Keratinocyte (primary cell): ENCODE data around the gene REV1. TPM values are rescaled to one million over a fixed set of nuclear protein-coding genes. Genes with fewer than 3 reads are reported as not detected.

Source experiments
- DNase-seq: peaks from one replicate; pipeline ENCODE4 v3.0.0-alpha.2; 2011; ENCODE audit warnings: low read depth, missing footprints, low spot score
- FAIRE-seq: peaks from 2 replicates; lab custom pipeline; 2011; peaks lifted over from hg19 to GRCh38; lab: Jason Lieb, UNC
- H2AFZ ChIP-seq: 2 replicates; pipeline ENCODE4 v1.6.0; 2012; ENCODE audit warnings: low read length, control low read depth, inconsistent platforms; ENCODE audit not compliant: control insufficient read depth
- H3K27ac ChIP-seq: 2 replicates; pipeline ENCODE4 v1.5.1; 2011; ENCODE audit warnings: low read length; ENCODE audit not compliant: control insufficient read depth, insufficient read depth
- H3K27me3 ChIP-seq: 3 replicates; pipeline ENCODE4 v1.6.0; 2011; ENCODE audit warnings: low read length; ENCODE audit not compliant: control insufficient read depth, insufficient read depth; ENCODE audit errors: extremely low read depth
- H3K36me3 ChIP-seq, 2 experiments: 2 replicates in 1 of 2; 3 replicates in 1 of 2; pipeline ENCODE4 v1.5.1; 2011; ENCODE audit warnings: low read length in 2 of 2, mild to moderate bottlenecking in 1 of 2; ENCODE audit not compliant: control insufficient read depth in 2 of 2, insufficient read depth in 2 of 2; ENCODE audit errors: extremely low read depth in 1 of 2
- H3K4me1 ChIP-seq: 3 replicates; pipeline ENCODE4 v1.5.1; 2011; ENCODE audit warnings: low read length; ENCODE audit not compliant: control insufficient read depth, insufficient read depth; ENCODE audit errors: extremely low read depth
- H3K4me2 ChIP-seq: 3 replicates; pipeline ENCODE4 v1.6.0; 2011; ENCODE audit warnings: low read depth, low read length; ENCODE audit not compliant: control insufficient read depth, insufficient read depth; ENCODE audit errors: extremely low read depth
- H3K4me3 ChIP-seq, 3 experiments: fragments of 200-600 bp in 1 of 3; sonication (generic) in 1 of 3; 2 replicates in 2 of 3; 3 replicates in 1 of 3; pipeline ENCODE4 v1.5.1; 2011 to 2016; ENCODE audit warnings: low read length in 3 of 3, mild to moderate bottlenecking in 3 of 3, control low read depth in 2 of 3, inconsistent platforms in 1 of 3, low read depth in 1 of 3, mixed read lengths in 1 of 3, mixed run types in 1 of 3, moderate library complexity in 1 of 3; ENCODE audit not compliant: control insufficient read depth in 2 of 3, insufficient read depth in 2 of 3; ENCODE audit errors: extremely low read depth in 1 of 3
- H3K79me2 ChIP-seq: 2 replicates; pipeline ENCODE4 v1.6.0; 2012; ENCODE audit warnings: low read length; ENCODE audit not compliant: control insufficient read depth, insufficient read depth
- H3K9ac ChIP-seq: 3 replicates; pipeline ENCODE4 v1.6.0; 2011; ENCODE audit warnings: low read length; ENCODE audit not compliant: control insufficient read depth, insufficient read depth; ENCODE audit errors: extremely low read depth
- H3K9me1 ChIP-seq: 3 replicates; pipeline ENCODE4 v1.6.0; 2011; ENCODE audit warnings: low read length; ENCODE audit not compliant: control insufficient read depth, insufficient read depth; ENCODE audit errors: extremely low read depth
- H3K9me3 ChIP-seq: 2 replicates; pipeline ENCODE4 v1.5.1; 2012; ENCODE audit warnings: low read depth, low read length; ENCODE audit not compliant: control insufficient read depth
- H4K20me1 ChIP-seq: 3 replicates; pipeline ENCODE4 v1.6.0; 2011; ENCODE audit warnings: low read length; ENCODE audit not compliant: control insufficient read depth, insufficient read depth; ENCODE audit errors: extremely low read depth
- EZH2 ChIP-seq: IDR thresholded peaks from one replicate; pipeline ENCODE4 v1.6.1; 2012; ENCODE audit warnings: inconsistent platforms, mild to moderate bottlenecking, low read length, moderate library complexity
- dilution Hi-C: fragments of 300-500 bp; cut with MboI; formaldehyde crosslinking; loops from one replicate; pipeline ENCODE4 v1.7.0; 2020; ENCODE audit warnings: low sequenced_read_pairs; ENCODE audit not compliant: extremely low pct_ligation_motif_present
- polyA plus RNA-seq, 5 experiments: library from polyadenylated mRNA; depleted of rRNA in 3 of 5; stranded (reverse) in 3 of 5; stranded (forward) in 1 of 5; unstranded in 1 of 5; fragments of >200 nt; gene quantifications; 1 replicate in 1 of 5; 2 replicates in 3 of 5; 3 replicates in 1 of 5; pipeline versions ENCODE4 v1.2.1 to v1.2.3, GENCODE V29; 2011 to 2012; ENCODE audit warnings: missing spikeins in 2 of 5, low read depth in 1 of 5, low replicate concordance in 1 of 5
- TF ChIP-seq, protein P1 (sequence below), 3 experiments: IDR thresholded peaks in 1 of 3; conservative IDR thresholded peaks in 1 of 3; optimal IDR thresholded peaks in 1 of 3; 2 replicates in 2 of 3; 3 replicates in 1 of 3; pipeline versions ENCODE3 to v1.5.1; 2011; ENCODE audit warnings: low read length in 3 of 3, mild to moderate bottlenecking in 3 of 3, moderate library complexity in 2 of 3, control low read depth in 1 of 3, inconsistent platforms in 1 of 3; ENCODE audit not compliant: insufficient read depth in 2 of 3; ENCODE audit errors: extremely low read depth in 1 of 3

REV1 gene
- polyA plus RNA-seq, 1 donor (not counting 4 experiments of a cell fraction or from before 2014, with no cell fraction given): 56.4 TPM

DNA sequence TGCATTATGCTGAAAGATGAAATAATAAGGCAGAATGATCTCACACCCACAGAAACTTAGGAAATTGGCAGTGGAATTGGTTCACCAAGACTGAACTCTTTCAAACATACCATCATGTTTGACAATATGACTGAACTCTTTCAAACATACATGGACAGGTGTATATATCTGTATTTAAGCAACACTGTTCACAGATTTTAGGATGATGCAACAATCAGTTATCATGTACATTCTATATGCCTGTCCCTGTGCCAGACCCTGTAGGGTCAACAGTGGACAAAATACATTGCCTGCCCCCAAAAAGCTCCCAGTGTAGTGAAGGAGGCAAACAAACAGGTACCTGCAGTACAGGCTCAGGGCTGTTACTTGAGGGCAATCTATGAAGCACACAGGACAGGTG, 2.9 kb upstream of the REV1 start:
- Histone ChIP-seq H3K9me3 (no peaks in the 10 kb centered on the region), H3K9me1 (no peaks in the 10 kb centered on the region), H3K4me3 (no peak overlapping the region), H4K20me1 (no peaks in the 10 kb centered on the region), H3K79me2 (peaks cover 18% of the 10 kb centered on the region), H3K9ac (no peak overlapping the region), H3K27me3 (no peaks in the 10 kb centered on the region), H3K4me1 (peaks cover 6% of the 10 kb centered on the region), H3K4me2 (no peak overlapping the region), H2AFZ (no peak overlapping the region), H3K36me3 (no peaks in the 10 kb centered on the region), H3K27ac (no peak overlapping the region)
- dilution Hi-C loops: no loop called here
- DNase-seq: no peak
- TF ChIP-seq, protein P1, sequence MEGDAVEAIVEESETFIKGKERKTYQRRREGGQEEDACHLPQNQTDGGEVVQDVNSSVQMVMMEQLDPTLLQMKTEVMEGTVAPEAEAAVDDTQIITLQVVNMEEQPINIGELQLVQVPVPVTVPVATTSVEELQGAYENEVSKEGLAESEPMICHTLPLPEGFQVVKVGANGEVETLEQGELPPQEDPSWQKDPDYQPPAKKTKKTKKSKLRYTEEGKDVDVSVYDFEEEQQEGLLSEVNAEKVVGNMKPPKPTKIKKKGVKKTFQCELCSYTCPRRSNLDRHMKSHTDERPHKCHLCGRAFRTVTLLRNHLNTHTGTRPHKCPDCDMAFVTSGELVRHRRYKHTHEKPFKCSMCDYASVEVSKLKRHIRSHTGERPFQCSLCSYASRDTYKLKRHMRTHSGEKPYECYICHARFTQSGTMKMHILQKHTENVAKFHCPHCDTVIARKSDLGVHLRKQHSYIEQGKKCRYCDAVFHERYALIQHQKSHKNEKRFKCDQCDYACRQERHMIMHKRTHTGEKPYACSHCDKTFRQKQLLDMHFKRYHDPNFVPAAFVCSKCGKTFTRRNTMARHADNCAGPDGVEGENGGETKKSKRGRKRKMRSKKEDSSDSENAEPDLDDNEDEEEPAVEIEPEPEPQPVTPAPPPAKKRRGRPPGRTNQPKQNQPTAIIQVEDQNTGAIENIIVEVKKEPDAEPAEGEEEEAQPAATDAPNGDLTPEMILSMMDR (optimal IDR thresholded peaks at IDR 0.05 in 1 of 3, IDR thresholded peaks at IDR 0.05 in 1 of 3, conservative IDR thresholded peaks at IDR 0.05 in 1 of 3; ENCODE audit: extremely low read depth in 1 of 3, insufficient read depth in 2 of 3, low read length in 3 of 3): no peak
- TF ChIP-seq EZH2: no peak
- no peak for FAIRE-seq

DNA sequence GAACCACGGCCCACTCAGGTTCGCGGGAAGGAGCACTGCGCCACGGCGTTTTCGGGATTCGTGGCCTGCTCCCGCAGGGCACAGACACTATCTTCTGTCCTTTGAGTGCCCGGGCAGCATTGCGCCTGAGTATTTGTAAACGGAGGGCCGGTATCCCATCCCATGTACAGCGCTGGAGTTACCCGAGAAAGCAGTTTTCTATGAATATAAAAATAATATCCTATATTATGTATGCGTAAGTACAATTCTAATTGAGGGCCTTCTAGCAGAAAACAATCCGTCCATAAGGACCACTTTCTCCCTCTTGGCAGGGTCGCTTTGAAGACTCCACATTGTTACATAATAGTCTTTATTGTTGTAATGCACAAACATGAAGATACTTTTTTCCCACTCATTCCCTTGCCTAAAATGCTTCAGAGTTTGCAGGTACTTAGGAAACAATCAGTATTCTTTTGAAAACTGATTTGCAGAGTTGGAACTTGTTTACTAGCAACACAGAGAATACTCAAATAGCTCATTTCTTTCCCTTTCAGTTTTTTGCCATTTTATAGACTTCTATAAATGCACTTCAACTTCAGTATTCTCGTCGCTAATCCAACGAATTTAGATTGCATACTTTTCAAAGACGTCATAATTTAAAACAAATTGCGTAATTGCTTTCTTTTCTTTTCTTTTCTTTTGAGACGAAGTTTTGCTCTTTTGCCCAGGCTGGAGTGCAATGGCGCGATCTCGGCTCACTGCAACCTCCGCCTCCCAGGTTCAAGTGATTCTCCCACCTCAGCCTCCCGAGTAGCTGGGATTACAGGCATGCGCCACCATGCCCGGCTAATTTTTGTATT, 1.0 kb upstream of the REV1 start:
- Histone ChIP-seq H3K4me1 (peaks cover 21% of the 10 kb centered on the region), H4K20me1 (no peaks in the 10 kb centered on the region), H3K27ac (peak overlapping the region; percentile 67), H3K79me2 (peaks cover 36% of the 10 kb centered on the region), H3K27me3 (no peaks in the 10 kb centered on the region), H3K4me3 (peak overlapping the region; percentile 78 to 84 (median 81)), H3K9ac (peak overlapping the region; percentile 98), H2AFZ (peak overlapping the region; percentile 96), H3K4me2 (peak overlapping the region; percentile 96), H3K9me3 (no peaks in the 10 kb centered on the region), H3K36me3 (no peaks in the 10 kb centered on the region), H3K9me1 (no peaks in the 10 kb centered on the region)
- DNase-seq (no peak), FAIRE-seq (no peak)
- dilution Hi-C loops: no loop called here
- TF ChIP-seq, protein P1 (optimal IDR thresholded peaks at IDR 0.05 in 1 of 3, IDR thresholded peaks at IDR 0.05 in 1 of 3, conservative IDR thresholded peaks at IDR 0.05 in 1 of 3; ENCODE audit: extremely low read depth in 1 of 3, insufficient read depth in 2 of 3, low read length in 3 of 3): peak in 1 of 3 experiments; percentile 4
- TF ChIP-seq EZH2: no peak
